Liver (tissue), 3 donors: ENCODE data around the gene NTM.

Source experiments
- CTCF ChIP-seq: fragments of 150-350 bp; IDR thresholded peaks from 2 replicates; pipeline ENCODE4 v1.5.1; 2017; ENCODE audit warnings: improper control_type of control experiment, low read depth, low read length; ENCODE audit not compliant: missing input control
- EGR1 ChIP-seq, 2 donors: IDR thresholded peaks; 2 replicates each; pipeline ENCODE4 v1.6.1; 2016 to 2018; ENCODE audit warnings: antibody characterized with exemption in 2 of 2, low read depth in 2 of 2
- FOXA2 ChIP-seq: IDR thresholded peaks from 2 replicates; pipeline ENCODE4 v1.6.1; 2016; ENCODE audit warnings: antibody characterized with exemption
- HNF4A ChIP-seq, 2 donors: conservative IDR thresholded peaks; 2 replicates each; pipeline ENCODE4 v1.6.1; 2016; ENCODE audit warnings: antibody characterized with exemption in 2 of 2, mild to moderate bottlenecking in 2 of 2
- JUND ChIP-seq, 2 donors: IDR thresholded peaks; 2 replicates each; pipeline ENCODE4 v1.6.1; 2016; ENCODE audit warnings: antibody characterized with exemption in 2 of 2
- MAX ChIP-seq: IDR thresholded peaks from 2 replicates; pipeline ENCODE4 v1.6.1; 2016; ENCODE audit warnings: antibody characterized with exemption
- RAD21 ChIP-seq, 2 donors: IDR thresholded peaks; 2 replicates each; pipeline ENCODE4 v1.6.1; 2016; ENCODE audit warnings: antibody characterized with exemption in 2 of 2, mild to moderate bottlenecking in 2 of 2
- REST ChIP-seq: IDR thresholded peaks from 2 replicates; pipeline ENCODE4 v1.6.1; 2016; ENCODE audit warnings: antibody characterized with exemption, mild to moderate bottlenecking
- RXRA ChIP-seq, 2 donors: IDR thresholded peaks; 2 replicates each; pipeline ENCODE4 v1.6.1; 2017 to 2018; ENCODE audit warnings: antibody characterized with exemption in 2 of 2, mild to moderate bottlenecking in 1 of 2
- TAF1 ChIP-seq: conservative IDR thresholded peaks from 2 replicates; pipeline ENCODE4 v1.6.1; 2016; ENCODE audit warnings: antibody characterized with exemption, mild to moderate bottlenecking
- YY1 ChIP-seq: IDR thresholded peaks from 2 replicates; pipeline ENCODE4 v1.6.1; 2016; ENCODE audit warnings: antibody characterized with exemption, mild to moderate bottlenecking
- TF ChIP-seq, protein P1 (sequence below): IDR thresholded peaks from 2 replicates; pipeline ENCODE4 v1.6.1; 2016; ENCODE audit warnings: antibody characterized with exemption
- donor health status: healthy.
- donor health status: healthy.

GRCh38 chr11:131675121-131675888, 304.9 kb downstream of the NTM start:
- TF ChIP-seq TAF1 (no peak), CTCF (no peak), EGR1 (IDR thresholded peaks at IDR 0.05; ENCODE audit: low read depth in 2 of 2) (no peak), RAD21 (IDR thresholded peaks at IDR 0.05) (no peak), REST (no peak), HNF4A (conservative IDR thresholded peaks at IDR 0.05) (no peak), MAX (no peak), FOXA2 (no peak), RXRA (IDR thresholded peaks at IDR 0.05) (no peak), JUND (IDR thresholded peaks at IDR 0.05) (no peak), YY1 (no peak)
- TF ChIP-seq, protein P1, sequence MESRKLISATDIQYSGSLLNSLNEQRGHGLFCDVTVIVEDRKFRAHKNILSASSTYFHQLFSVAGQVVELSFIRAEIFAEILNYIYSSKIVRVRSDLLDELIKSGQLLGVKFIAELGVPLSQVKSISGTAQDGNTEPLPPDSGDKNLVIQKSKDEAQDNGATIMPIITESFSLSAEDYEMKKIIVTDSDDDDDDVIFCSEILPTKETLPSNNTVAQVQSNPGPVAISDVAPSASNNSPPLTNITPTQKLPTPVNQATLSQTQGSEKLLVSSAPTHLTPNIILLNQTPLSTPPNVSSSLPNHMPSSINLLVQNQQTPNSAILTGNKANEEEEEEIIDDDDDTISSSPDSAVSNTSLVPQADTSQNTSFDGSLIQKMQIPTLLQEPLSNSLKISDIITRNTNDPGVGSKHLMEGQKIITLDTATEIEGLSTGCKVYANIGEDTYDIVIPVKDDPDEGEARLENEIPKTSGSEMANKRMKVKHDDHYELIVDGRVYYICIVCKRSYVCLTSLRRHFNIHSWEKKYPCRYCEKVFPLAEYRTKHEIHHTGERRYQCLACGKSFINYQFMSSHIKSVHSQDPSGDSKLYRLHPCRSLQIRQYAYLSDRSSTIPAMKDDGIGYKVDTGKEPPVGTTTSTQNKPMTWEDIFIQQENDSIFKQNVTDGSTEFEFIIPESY: no peak
